ENCODE results near the gene NT5C2. TPM values are rescaled to one million over a fixed set of nuclear protein-coding genes. Genes with fewer than 3 reads are reported as not detected.

The NT5C2 gene
- total RNA-seq, result 67.0 and 67.7 TPM in 2 replicates

DNA sequence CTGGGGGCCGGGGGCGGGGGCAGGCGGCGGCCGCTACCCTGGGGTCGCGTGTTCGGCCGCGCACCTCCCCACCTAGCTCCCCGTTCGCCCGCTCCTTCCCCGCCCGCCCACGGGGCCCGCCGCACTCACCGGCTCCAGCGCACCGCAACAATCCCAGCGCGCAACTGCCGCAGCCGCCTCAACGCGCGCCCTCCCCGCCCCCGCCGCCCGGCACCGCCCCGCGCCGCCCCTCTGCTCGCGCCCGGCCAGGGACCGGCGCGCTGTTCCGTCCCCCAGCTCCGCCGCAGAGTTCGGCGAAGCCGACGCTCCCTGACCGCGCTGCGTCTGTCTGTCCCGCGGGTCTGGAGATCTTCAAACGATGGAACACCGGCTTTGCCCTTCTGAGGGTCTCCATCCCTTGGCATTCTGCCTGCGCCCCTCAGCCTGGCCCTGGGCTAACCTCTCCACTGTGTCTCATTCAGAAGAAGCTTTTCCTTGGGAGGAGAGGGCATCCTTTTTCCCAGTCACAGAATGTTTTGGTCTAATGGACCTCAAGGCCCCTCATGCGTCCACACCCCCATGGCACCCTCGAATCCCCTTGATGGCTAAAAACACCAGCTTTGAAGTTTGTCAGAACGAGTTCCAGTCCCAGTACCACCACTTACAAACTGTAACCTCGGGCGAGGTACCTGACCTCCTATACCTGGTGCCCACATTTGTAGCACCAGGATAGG, at the start of gene NT5C2:
Gene NT5C2 (minus strand): TSS at position 166 of the 713 bp plus-strand sequence. CDS start 18,314 bp downstream, outside the sequence.

Other genes with a start within 250 kb of the NT5C2 start
- gene RPEL1, start 52.6 kb upstream of the NT5C2 start, total RNA-seq, result 0.09 and 0.12 TPM in 2 replicates
- 0.09 and 0.12 TPM in 2 replicates for gene INA, start 83.9 kb upstream of the NT5C2 start, total RNA-seq
- gene PCGF6, start 157.9 kb upstream of the NT5C2 start, total RNA-seq, result 6.1 and 9.2 TPM in 2 replicates
- 2.3 and 4.9 TPM in 2 replicates for gene TAF5, start 174.7 kb upstream of the NT5C2 start, total RNA-seq
- 255 and 293 TPM in 2 replicates for gene ATP5MK, start 203.2 kb upstream of the NT5C2 start, total RNA-seq
- 16.0 and 18.9 TPM in 2 replicates for gene PDCD11, start 203.4 kb upstream of the NT5C2 start, total RNA-seq

All from pericardium fibroblast (primary cell).